B cell (primary cell): ENCODE measurements around the gene MYLK2. TPM values are rescaled to one million over a fixed set of nuclear protein-coding genes. Genes with fewer than 3 reads are reported as not detected.

Experiments used
- ATAC-seq: fragments of 200-7000 bp; cut with Tn5 transposase; one replicate; pipeline ENCODE4 v1.10.0; 2021; ENCODE audit warnings: low read depth, mild to moderate bottlenecking, moderate number of reproducible peaks, moderate library complexity
- CTCF ChIA-PET: fragments of 350-600 bp; sonication (Branson Sonifier 250); formaldehyde crosslinking; loops from one replicate; lab custom pipeline; 2021; ENCODE audit warnings: antibody characterized with exemption, inconsistent platforms; lab: Charles Lee
- POLR2A ChIA-PET: fragments of 350-600 bp; sonication (Branson Sonifier 250); formaldehyde crosslinking; loops from one replicate; lab custom pipeline; 2021; ENCODE audit warnings: antibody characterized with exemption; lab: Charles Lee
- DNase-seq: peaks from one replicate; pipeline ENCODE4 v3.0.0; 2013
- H2AFZ ChIP-seq: 2 replicates; pipeline ENCODE4 v1.6.1; 2012; ENCODE audit warnings: mild to moderate bottlenecking, low read depth, low read length; ENCODE audit not compliant: insufficient read depth, poor library complexity, severe bottlenecking
- H3K27ac ChIP-seq, 2 donors: 1 replicate in 1 of 2; 2 replicates in 1 of 2; pipeline ENCODE4 v1.5.1; 2012 to 2013; ENCODE audit warnings: low read length in 2 of 2, mild to moderate bottlenecking in 2 of 2, moderate library complexity in 1 of 2
- H3K27me3 ChIP-seq, 4 experiments: fragments of 200-600 bp in 1 of 4; sonication (generic) in 1 of 4; replicated peaks in 1 of 4; 1 replicate in 2 of 4; 2 replicates in 2 of 4; pipeline versions ENCODE4 v1.6.1 to v1.7.0; 2013 to 2016; ENCODE audit warnings: low read length in 3 of 4, mild to moderate bottlenecking in 2 of 4, mixed read lengths in 1 of 4, moderate library complexity in 1 of 4; ENCODE audit not compliant: insufficient read depth in 4 of 4, control insufficient read depth in 3 of 4; ENCODE audit errors: control extremely low read depth in 1 of 4
- H3K36me3 ChIP-seq, 2 experiments: replicated peaks in 1 of 2; 1 replicate in 1 of 2; 2 replicates in 1 of 2; pipeline versions ENCODE4 v1.6.1 to v1.7.1; 2013; ENCODE audit warnings: low read length in 1 of 2; ENCODE audit not compliant: insufficient read depth in 2 of 2, control insufficient read depth in 1 of 2; ENCODE audit errors: control extremely low read depth in 1 of 2, extremely low read depth in 1 of 2
- H3K4me1 ChIP-seq, 2 donors: fragments of 200-600 bp in 1 of 2; sonication (generic) in 1 of 2; 1 replicate in 1 of 2; 2 replicates in 1 of 2; pipeline versions ENCODE4 v1.5.1 to v1.6.1; 2013 to 2017; ENCODE audit warnings: low read length in 2 of 2; ENCODE audit not compliant: control insufficient read depth in 2 of 2, insufficient read depth in 2 of 2
- H3K4me2 ChIP-seq: replicated peaks from 2 replicates; pipeline ENCODE3; 2012; ENCODE audit warnings: mild to moderate bottlenecking, low read depth, low read length; ENCODE audit not compliant: poor library complexity, severe bottlenecking
- H3K4me3 ChIP-seq, 5 experiments: fragments of 200-600 bp in 1 of 5; sonication (generic) in 1 of 5; 1 replicate in 3 of 5; 2 replicates in 2 of 5; pipeline versions ENCODE4 v1.5.1 to v1.7.0; 2011 to 2016; ENCODE audit warnings: low read length in 4 of 5, mild to moderate bottlenecking in 4 of 5, low read depth in 2 of 5, control low read depth in 1 of 5, moderate library complexity in 1 of 5; ENCODE audit not compliant: insufficient read depth in 1 of 5; ENCODE audit errors: control extremely low read depth in 1 of 5, extremely low read depth in 1 of 5
- H3K79me2 ChIP-seq: fragments of 200-600 bp; sonication (generic); one replicate; pipeline ENCODE4 v1.6.0; 2016; ENCODE audit warnings: low read length; ENCODE audit not compliant: control insufficient read depth, insufficient read depth
- H3K9ac ChIP-seq: fragments of 200-600 bp; sonication (generic); 2 replicates; pipeline ENCODE4 v1.6.1; 2017; ENCODE audit warnings: mild to moderate bottlenecking, low read length, moderate library complexity
- H3K9me3 ChIP-seq, 3 donors: one replicate each; pipeline versions ENCODE4 v1.6.1 to v1.7.1; 2013; ENCODE audit warnings: low read length in 2 of 3; ENCODE audit not compliant: control insufficient read depth in 2 of 3, insufficient read depth in 1 of 3; ENCODE audit errors: control extremely low read depth in 1 of 3
- H4K20me1 ChIP-seq: 2 replicates; pipeline ENCODE4 v1.6.0; 2012; ENCODE audit warnings: mild to moderate bottlenecking, low read length; ENCODE audit not compliant: insufficient read depth, control insufficient read depth, poor library complexity, severe bottlenecking
- H3K27ac Mint-ChIP-seq: one replicate; pipeline ENCODE4 v1.8.0; 2021; ENCODE audit warnings: mixed read lengths
- H3K27me3 Mint-ChIP-seq: one replicate; pipeline ENCODE4 v1.8.0; 2021; ENCODE audit warnings: mixed read lengths
- H3K4me1 Mint-ChIP-seq: one replicate; pipeline ENCODE4 v1.8.0; 2021; ENCODE audit warnings: mixed read lengths
- H3K4me3 Mint-ChIP-seq: one replicate; pipeline ENCODE4 v1.8.0; 2021; ENCODE audit warnings: mixed read lengths
- H3K9me3 Mint-ChIP-seq: one replicate; pipeline ENCODE4 v1.8.0; 2022; ENCODE audit warnings: mixed read lengths; ENCODE audit not compliant: insufficient read depth
- EZH2 ChIP-seq: IDR thresholded peaks from 2 replicates; pipeline ENCODE4 v1.6.1; 2012; ENCODE audit warnings: borderline replicate concordance, low read depth, mild to moderate bottlenecking, moderate library complexity, low read length; ENCODE audit not compliant: insufficient read depth, poor library complexity, severe bottlenecking
- WGBS: methylation state at CpG from one replicate; pipeline ENCODE4 v1.1.5; 2013; ENCODE audit warnings: missing lambda C conversion rate; ENCODE audit not compliant: insufficient coverage; 5-methylcytosine and 5-hydroxymethylcytosine counted together
- intact Hi-C: fragments of 100-400 bp; cut with micrococcal nuclease; formaldehyde crosslinking; loops from one replicate; pipeline ENCODE4 v1.10.0; 2022
- polyA plus RNA-seq: library from polyadenylated mRNA; depleted of rRNA; stranded (reverse); fragments of >200 nt; gene quantifications from 2 replicates; pipeline ENCODE4 v1.2.3, GENCODE V29; 2012
- total RNA-seq, 2 donors: library from RNA; stranded (reverse); fragments of 120-200 nt in 1 of 2; gene quantifications; 1 replicate in 1 of 2; 2 replicates in 1 of 2; pipeline versions ENCODE4 v1.2.3 to v1.2.4, GENCODE V29; 2013 to 2022
- TF ChIP-seq, protein P1 (sequence below): fragments of 200-600 bp; IDR thresholded peaks from one replicate; pipeline ENCODE4 v1.8.0; 2022; ENCODE audit warnings: antibody characterized with exemption, mild to moderate bottlenecking

Gene MYLK2
- total and polyA plus RNA-seq, 2 donors (not counting 1 experiment from before 2014, with no cell fraction given): not detected

DNA sequence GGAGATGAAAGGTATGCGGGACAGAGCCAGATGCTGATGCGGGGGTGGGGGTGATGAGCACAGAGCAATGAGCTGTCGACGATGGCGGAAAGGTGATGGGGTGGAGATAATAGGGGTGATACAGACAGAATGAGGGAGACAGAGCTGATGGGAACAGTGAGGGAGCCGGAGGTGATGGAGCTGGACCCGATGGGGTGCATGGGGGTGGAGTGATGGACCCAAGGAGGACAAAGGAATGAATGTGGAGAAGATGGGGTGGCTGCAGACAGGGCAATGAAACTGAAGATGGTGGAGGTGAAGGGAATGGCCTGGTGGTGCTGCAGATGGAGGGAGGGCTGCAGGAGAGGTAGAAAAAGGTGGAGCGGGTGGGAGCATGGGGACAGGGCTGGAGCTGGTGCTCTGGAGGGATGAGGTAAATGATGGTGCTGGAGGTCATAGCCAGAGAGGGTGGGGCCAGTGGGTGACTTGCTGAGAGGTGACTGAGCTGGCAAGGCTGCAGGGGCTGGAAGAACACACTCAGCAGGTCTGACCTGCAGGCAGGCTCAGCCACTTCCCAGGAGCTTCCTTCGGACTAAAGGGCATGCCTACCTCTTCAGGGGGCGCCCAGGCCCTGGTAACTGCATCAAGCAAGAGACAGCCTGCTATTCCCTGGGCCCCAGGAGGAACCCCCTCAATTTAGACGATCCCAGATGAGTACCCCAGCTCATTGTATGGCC lies 32.2 kb downstream of the MYLK2 start:
- TF ChIP-seq, protein P1, sequence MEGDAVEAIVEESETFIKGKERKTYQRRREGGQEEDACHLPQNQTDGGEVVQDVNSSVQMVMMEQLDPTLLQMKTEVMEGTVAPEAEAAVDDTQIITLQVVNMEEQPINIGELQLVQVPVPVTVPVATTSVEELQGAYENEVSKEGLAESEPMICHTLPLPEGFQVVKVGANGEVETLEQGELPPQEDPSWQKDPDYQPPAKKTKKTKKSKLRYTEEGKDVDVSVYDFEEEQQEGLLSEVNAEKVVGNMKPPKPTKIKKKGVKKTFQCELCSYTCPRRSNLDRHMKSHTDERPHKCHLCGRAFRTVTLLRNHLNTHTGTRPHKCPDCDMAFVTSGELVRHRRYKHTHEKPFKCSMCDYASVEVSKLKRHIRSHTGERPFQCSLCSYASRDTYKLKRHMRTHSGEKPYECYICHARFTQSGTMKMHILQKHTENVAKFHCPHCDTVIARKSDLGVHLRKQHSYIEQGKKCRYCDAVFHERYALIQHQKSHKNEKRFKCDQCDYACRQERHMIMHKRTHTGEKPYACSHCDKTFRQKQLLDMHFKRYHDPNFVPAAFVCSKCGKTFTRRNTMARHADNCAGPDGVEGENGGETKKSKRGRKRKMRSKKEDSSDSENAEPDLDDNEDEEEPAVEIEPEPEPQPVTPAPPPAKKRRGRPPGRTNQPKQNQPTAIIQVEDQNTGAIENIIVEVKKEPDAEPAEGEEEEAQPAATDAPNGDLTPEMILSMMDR: no peak
- TF ChIP-seq EZH2: no peak
- intact Hi-C loops: loop anchor here (5.0 kb wide), 1 partner anchor 166 kb away; no protein-coding TSS in a partner anchor
- H3K9ac ChIP-seq: no peak overlapping the region
- CTCF ChIA-PET: interaction anchor here (0.6 to 8.7 kb wide), 15 partner anchors 14 to 240 kb away, joined by 3 to 187 read pairs (median 9); partner anchors contain the start of gene PDRG1
- no peak overlapping the region for H3K27ac ChIP-seq
- H3K27me3 Mint-ChIP-seq: peaks cover 23% of the 10 kb centered on the region
- no peaks in the 10 kb centered on the region for H3K4me1 ChIP-seq
- no peaks in the 10 kb centered on the region for H3K36me3 ChIP-seq
- H3K27me3 ChIP-seq: peaks cover 0 to 24% (median 2%) of the 10 kb centered on the region in 4 experiments
- H3K79me2 ChIP-seq: no peaks in the 10 kb centered on the region
- POLR2A ChIA-PET: interaction anchor here (0.7 kb wide), 1 partner anchor 100 kb away, joined by 3 read pairs; the partner anchor contains the start of gene PDRG1
- no peak overlapping the region for H3K4me3 ChIP-seq
- no peaks in the 10 kb centered on the region for H3K9me3 ChIP-seq
- no peaks in the 10 kb centered on the region for H3K9me3 Mint-ChIP-seq
- no peak overlapping the region for H2AFZ ChIP-seq
- no peaks in the 10 kb centered on the region for H3K4me1 Mint-ChIP-seq
- WGBS: 92% methylated on average over 10 of the region's 11 CpGs
- H4K20me1 ChIP-seq: no peaks in the 10 kb centered on the region
- H3K4me3 Mint-ChIP-seq: no peak overlapping the region
- H3K27ac Mint-ChIP-seq: no peak overlapping the region
- no peak overlapping the region for H3K4me2 ChIP-seq
- no peak for DNase-seq
- no peak for ATAC-seq

DNA sequence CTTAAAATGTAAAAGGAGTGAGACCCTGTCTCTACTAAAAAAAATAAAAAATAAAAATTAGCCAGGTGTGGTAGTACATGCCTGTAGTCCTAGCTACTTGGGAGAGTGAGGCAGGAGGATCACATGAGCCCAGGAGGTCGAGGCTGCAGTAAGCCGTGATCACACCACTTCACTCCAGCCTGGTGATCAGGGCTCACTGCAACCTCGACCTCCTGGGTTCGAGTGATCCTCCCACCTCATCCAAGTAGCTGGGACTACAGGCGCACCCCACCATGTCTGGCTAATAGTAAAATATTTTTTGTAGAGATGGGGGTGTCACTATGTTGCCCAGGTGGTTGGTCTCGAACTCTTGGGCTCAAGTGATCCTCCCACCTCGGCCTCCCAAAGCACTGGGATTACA lies 34.3 kb downstream of the MYLK2 start:
- WGBS: 87% methylated on average over 2 of the region's 7 CpGs
- DNase-seq (no peak), ATAC-seq (no peak)
- POLR2A ChIA-PET: interaction anchor here (1.3 kb wide), 1 partner anchor 98 kb away, joined by 5 read pairs; the partner anchor contains the start of gene PDRG1
- Histone ChIP-seq H3K27ac (no peak overlapping the region), H2AFZ (no peak overlapping the region), H3K79me2 (no peaks in the 10 kb centered on the region), H3K9me3 (no peaks in the 10 kb centered on the region), H3K4me2 (no peak overlapping the region), H3K27me3 (peaks cover 0 to 24% (median 2%) of the 10 kb centered on the region in 4 experiments), H4K20me1 (no peaks in the 10 kb centered on the region), H3K4me3 (no peak overlapping the region), H3K4me1 (peaks cover 5 to 6% of the 10 kb centered on the region in 2 donors), H3K36me3 (no peaks in the 10 kb centered on the region), H3K9ac (no peak overlapping the region)
- H3K4me1 Mint-ChIP-seq: peaks cover 7% of the 10 kb centered on the region
- no peak overlapping the region for H3K27ac Mint-ChIP-seq
- H3K27me3 Mint-ChIP-seq: peaks cover 23% of the 10 kb centered on the region
- no peaks in the 10 kb centered on the region for H3K9me3 Mint-ChIP-seq
- CTCF ChIA-PET: interaction anchor here (1.1 to 8.7 kb wide), 23 partner anchors 12 to 243 kb away, joined by 3 to 187 read pairs (median 6); partner anchors contain the start of gene PDRG1
- no peak for TF ChIP-seq EZH2
- TF ChIP-seq, protein P1: no peak
- H3K4me3 Mint-ChIP-seq: no peak overlapping the region
- intact Hi-C loops: loop anchor here (2.0 to 5.0 kb wide), 2 partner anchors 25 to 164 kb away; no protein-coding TSS in a partner anchor
